H9 (cell line): Measurements from ENCODE around the gene TUFT1. TPM values are rescaled to one million over a fixed set of nuclear protein-coding genes. Genes with fewer than 3 reads are reported as not detected.

Experiments used
- DNase-seq: peaks from one replicate; pipeline ENCODE4 v3.0.0-alpha.2; 2017
- H2AFZ ChIP-seq: one replicate; pipeline ENCODE4 v1.6.1; 2013; ENCODE audit warnings: mild to moderate bottlenecking, low read length, control low read depth, moderate library complexity
- H2AK5ac ChIP-seq: 2 replicates; pipeline ENCODE4 v1.6.1; 2013; ENCODE audit warnings: low read length, control low read depth, mixed read lengths; ENCODE audit not compliant: insufficient read length
- H2BK120ac ChIP-seq: one replicate; pipeline ENCODE4 v1.6.1; 2013; ENCODE audit warnings: low read depth, mild to moderate bottlenecking, low read length, control low read depth, inconsistent platforms; ENCODE audit not compliant: poor library complexity, severe bottlenecking
- H2BK12ac ChIP-seq: 2 replicates; pipeline ENCODE4 v1.6.1; 2013; ENCODE audit warnings: low read length, control low read depth, mixed read lengths, low read depth; ENCODE audit not compliant: insufficient read length
- H2BK15ac ChIP-seq: 2 replicates; pipeline ENCODE4 v1.6.1; 2013; ENCODE audit warnings: low read depth, low read length, control low read depth
- H2BK20ac ChIP-seq: one replicate; pipeline ENCODE4 v1.6.1; 2013; ENCODE audit warnings: low read depth, mild to moderate bottlenecking, low read length, control low read depth, inconsistent platforms; ENCODE audit not compliant: poor library complexity, severe bottlenecking
- H2BK5ac ChIP-seq: 2 replicates; pipeline ENCODE4 v1.6.1; 2013; ENCODE audit warnings: low read length, control low read depth, mixed read lengths; ENCODE audit not compliant: insufficient read length
- H3K14ac ChIP-seq: 2 replicates; pipeline ENCODE4 v1.6.1; 2013; ENCODE audit warnings: low read length, control low read depth; ENCODE audit not compliant: insufficient read depth
- H3K18ac ChIP-seq: 2 replicates; pipeline ENCODE4 v1.6.1; 2013; ENCODE audit warnings: low read depth, mild to moderate bottlenecking, mixed read lengths, low read length, control low read depth; ENCODE audit not compliant: insufficient read length
- H3K23ac ChIP-seq: 2 replicates; pipeline ENCODE4 v1.6.1; 2013; ENCODE audit warnings: low read length, control low read depth, mixed read lengths, low read depth; ENCODE audit not compliant: insufficient read length
- H3K23me2 ChIP-seq: 2 replicates; pipeline ENCODE4 v1.6.1; 2013; ENCODE audit warnings: low read depth, mild to moderate bottlenecking, mixed read lengths, low read length, control low read depth; ENCODE audit not compliant: insufficient read length, poor library complexity, severe bottlenecking
- H3K27ac ChIP-seq: 2 replicates; pipeline ENCODE4 v1.5.1; 2013; ENCODE audit warnings: low read length, control low read depth, mixed read lengths, low read depth; ENCODE audit not compliant: insufficient read length
- H3K27me3 ChIP-seq: 2 replicates; pipeline ENCODE4 v1.6.1; 2013; ENCODE audit warnings: low read length, control low read depth, inconsistent platforms; ENCODE audit not compliant: insufficient read depth
- H3K4ac ChIP-seq: 2 replicates; pipeline ENCODE4 v1.6.1; 2013; ENCODE audit warnings: low read depth, mild to moderate bottlenecking, control low read depth, inconsistent platforms, low read length, moderate library complexity
- H3K4me1 ChIP-seq: 2 replicates; pipeline ENCODE4 v1.6.1; 2013; ENCODE audit warnings: low read length, control low read depth, inconsistent platforms; ENCODE audit not compliant: insufficient read depth
- H3K4me2 ChIP-seq: 2 replicates; pipeline ENCODE4 v1.6.1; 2013; ENCODE audit warnings: low read length, control low read depth, mixed read lengths; ENCODE audit not compliant: insufficient read length, insufficient read depth
- H3K56ac ChIP-seq: 2 replicates; pipeline ENCODE4 v1.6.1; 2013; ENCODE audit warnings: low read depth, mild to moderate bottlenecking, mixed read lengths, low read length, control low read depth; ENCODE audit not compliant: insufficient read length
- H3K79me1 ChIP-seq: 2 replicates; pipeline ENCODE4 v1.6.1; 2013; ENCODE audit warnings: low read depth, mild to moderate bottlenecking, moderate library complexity, low read length, control low read depth, inconsistent platforms; ENCODE audit not compliant: insufficient read depth, poor library complexity, severe bottlenecking
- H3K79me2 ChIP-seq: 2 replicates; pipeline ENCODE4 v1.6.1; 2013; ENCODE audit warnings: low read length, control low read depth, inconsistent platforms; ENCODE audit not compliant: insufficient read depth
- H3K9ac ChIP-seq: 2 replicates; pipeline ENCODE4 v1.6.1; 2013; ENCODE audit warnings: low read length, control low read depth, mixed read lengths; ENCODE audit not compliant: insufficient read length; ENCODE audit errors: extremely low read depth
- H3K9me3 ChIP-seq: one replicate; pipeline ENCODE4 v1.6.1; 2013; ENCODE audit warnings: low read depth, low read length, inconsistent platforms; ENCODE audit not compliant: control insufficient read depth
- H3T11ph ChIP-seq: one replicate; pipeline ENCODE4 v1.6.1; 2013; ENCODE audit warnings: mild to moderate bottlenecking, low read length, control low read depth, inconsistent platforms
- H4K20me1 ChIP-seq: one replicate; pipeline ENCODE4 v1.6.1; 2013; ENCODE audit not compliant: control insufficient read depth, insufficient read length, insufficient read depth
- H4K5ac ChIP-seq: 2 replicates; pipeline ENCODE4 v1.6.1; 2013; ENCODE audit warnings: low read depth, mild to moderate bottlenecking, mixed read lengths, low read length, control low read depth; ENCODE audit not compliant: insufficient read length
- H4K8ac ChIP-seq: replicated peaks from 2 replicates; pipeline ENCODE4 v1.6.1; 2013; ENCODE audit warnings: low read length, control low read depth, mixed read lengths, low read depth; ENCODE audit not compliant: insufficient read length
- H4K91ac ChIP-seq: 2 replicates; pipeline ENCODE4 v1.6.1; 2013; ENCODE audit warnings: low read depth, mild to moderate bottlenecking, moderate library complexity, mixed read lengths, low read length, control low read depth; ENCODE audit not compliant: insufficient read length
- H3K27ac Mint-ChIP-seq, 3 experiments: 2 replicates in 2 of 3; 3 replicates in 1 of 3; pipeline ENCODE4 v1.8.0; 2020 to 2021; ENCODE audit warnings: mixed read lengths in 3 of 3, mild to moderate bottlenecking in 1 of 3, moderate library complexity in 1 of 3
- H3K27me3 Mint-ChIP-seq: 2 replicates; pipeline ENCODE4 v1.8.0; 2021; ENCODE audit warnings: low read depth, mild to moderate bottlenecking, moderate library complexity, mixed read lengths
- H3K36me3 Mint-ChIP-seq, 3 experiments: 2 replicates in 2 of 3; 3 replicates in 1 of 3; pipeline ENCODE4 v1.8.0; 2020 to 2021; ENCODE audit warnings: low read depth in 3 of 3, mixed read lengths in 3 of 3; ENCODE audit not compliant: insufficient read depth in 1 of 3
- H3K4me1 Mint-ChIP-seq, 2 experiments: 2 replicates each; pipeline ENCODE4 v1.8.0; 2020; ENCODE audit warnings: mixed read lengths in 2 of 2
- H3K4me3 Mint-ChIP-seq, 2 experiments: 2 replicates in 1 of 2; 3 replicates in 1 of 2; pipeline ENCODE4 v1.8.0; 2020 to 2021; ENCODE audit warnings: mild to moderate bottlenecking in 2 of 2, mixed read lengths in 2 of 2, moderate library complexity in 1 of 2
- H3K9me3 Mint-ChIP-seq, 2 experiments: 2 replicates in 1 of 2; 3 replicates in 1 of 2; pipeline ENCODE4 v1.8.0; 2020; ENCODE audit warnings: mild to moderate bottlenecking in 2 of 2, mixed read lengths in 2 of 2, moderate library complexity in 1 of 2
- WGBS: extraction: QIAGEN DNeasy Blood & Tissue Kit; methylation state at CpG from one replicate; pipeline ENCODE4 v1.1.7; 2013; ENCODE audit warnings: missing lambda C conversion rate, low lambda C conversion rate, mixed read lengths; ENCODE audit not compliant: insufficient read length; ENCODE audit errors: extremely low coverage; 5-methylcytosine and 5-hydroxymethylcytosine counted together
- total RNA-seq: library from RNA; stranded (reverse); gene quantifications from 2 replicates; pipeline ENCODE4 v1.2.1, GENCODE V29; 2021
- TF ChIP-seq, protein P1 (sequence below): fragments of 200-600 bp; sonication (generic); conservative IDR thresholded peaks from 3 replicates; pipeline ENCODE4 v1.8.0; 2021; ENCODE audit warnings: antibody characterized with exemption, mild to moderate bottlenecking

TUFT1 gene
- total RNA-seq, 1 experiment from 2014 or later, result 6.2 TPM

DNA sequence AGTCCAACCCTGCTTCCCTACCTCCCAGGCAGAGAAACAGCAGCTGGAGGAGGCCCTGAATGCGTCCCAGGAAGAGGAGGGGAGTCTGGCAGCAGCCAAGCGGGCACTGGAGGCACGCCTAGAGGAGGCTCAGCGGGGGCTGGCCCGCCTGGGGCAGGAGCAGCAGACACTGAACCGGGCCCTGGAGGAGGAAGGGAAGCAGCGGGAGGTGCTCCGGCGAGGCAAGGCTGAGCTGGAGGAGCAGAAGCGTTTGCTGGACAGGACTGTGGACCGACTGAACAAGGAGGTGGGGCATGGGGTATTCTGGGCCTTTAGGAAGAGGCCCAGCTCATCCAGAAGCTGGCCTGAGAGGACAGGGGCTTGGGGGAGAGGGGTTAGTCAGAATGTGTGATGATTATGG, 9.6 kb upstream of the TUFT1 start:
- Mint-ChIP-seq H3K4me3 (no peak overlapping the region; a peak in 1 of 5 replicates), H3K27ac (0 out of 7 replicates have a peak overlapping the region, but pooled peaks of 1 of the 3 experiments have one; percentile 12), H3K36me3 (peaks cover 33 to 65% (median 64%) of the 10 kb centered on the region in 3 experiments; a peak in 6 of 7 replicates), H3K27me3 (no peaks in the 10 kb centered on the region), H3K4me1 (peaks cover 10 to 13% of the 10 kb centered on the region in 2 experiments), H3K9me3 (no peaks in the 10 kb centered on the region)
- Histone ChIP-seq H3K14ac (no peak overlapping the region), H2AFZ (no peak overlapping the region), H3K27ac (no peak overlapping the region), H4K91ac (no peak overlapping the region), H3K4me2 (no peak overlapping the region), H3K4ac (no peak overlapping the region), H3K27me3 (no peaks in the 10 kb centered on the region), H3T11ph (no peak overlapping the region), H2BK12ac (no peak overlapping the region), H3K4me1 (peaks cover 2% of the 10 kb centered on the region; the same call in 1 of the 2 replicates), H3K23me2 (no peaks in the 10 kb centered on the region), H4K20me1 (no peaks in the 10 kb centered on the region), H2AK5ac (no peak overlapping the region), H3K23ac (no peak overlapping the region), H2BK5ac (no peak overlapping the region), H4K5ac (no peak overlapping the region), H3K9me3 (no peaks in the 10 kb centered on the region), H3K18ac (no peak overlapping the region), H2BK120ac (no peak overlapping the region), H3K9ac (no peak overlapping the region), H3K79me2 (no peaks in the 10 kb centered on the region), H2BK20ac (no peak overlapping the region), H4K8ac (no peak overlapping the region), H3K56ac (no peak overlapping the region), H2BK15ac (no peak overlapping the region), H3K79me1 (no peaks in the 10 kb centered on the region)
- DNase-seq, result no peak
- WGBS, result no CpG with 5 or more reads among the region's 11 CpGs
- TF ChIP-seq, protein P1, sequence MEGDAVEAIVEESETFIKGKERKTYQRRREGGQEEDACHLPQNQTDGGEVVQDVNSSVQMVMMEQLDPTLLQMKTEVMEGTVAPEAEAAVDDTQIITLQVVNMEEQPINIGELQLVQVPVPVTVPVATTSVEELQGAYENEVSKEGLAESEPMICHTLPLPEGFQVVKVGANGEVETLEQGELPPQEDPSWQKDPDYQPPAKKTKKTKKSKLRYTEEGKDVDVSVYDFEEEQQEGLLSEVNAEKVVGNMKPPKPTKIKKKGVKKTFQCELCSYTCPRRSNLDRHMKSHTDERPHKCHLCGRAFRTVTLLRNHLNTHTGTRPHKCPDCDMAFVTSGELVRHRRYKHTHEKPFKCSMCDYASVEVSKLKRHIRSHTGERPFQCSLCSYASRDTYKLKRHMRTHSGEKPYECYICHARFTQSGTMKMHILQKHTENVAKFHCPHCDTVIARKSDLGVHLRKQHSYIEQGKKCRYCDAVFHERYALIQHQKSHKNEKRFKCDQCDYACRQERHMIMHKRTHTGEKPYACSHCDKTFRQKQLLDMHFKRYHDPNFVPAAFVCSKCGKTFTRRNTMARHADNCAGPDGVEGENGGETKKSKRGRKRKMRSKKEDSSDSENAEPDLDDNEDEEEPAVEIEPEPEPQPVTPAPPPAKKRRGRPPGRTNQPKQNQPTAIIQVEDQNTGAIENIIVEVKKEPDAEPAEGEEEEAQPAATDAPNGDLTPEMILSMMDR, result no peak
